Endothelial cell of umbilical vein (primary cell): ENCODE results near the gene ZNF70. TPM values are rescaled to one million over a fixed set of nuclear protein-coding genes. Genes with fewer than 3 reads are reported as not detected.

Experiments
- BruUV-seq: library from RNA; stranded (reverse); fragments of 400-500 nt; replicated peaks from 2 replicates; lab custom pipeline; 2021; lab: Mats Ljungman, UMichigan
- CTCF ChIA-PET: fragments of 300-600, 350-600 bp; sonication (Branson Sonifier 250); formaldehyde crosslinking; loops from one replicate; lab custom pipeline; 2021; ENCODE audit warnings: antibody characterized with exemption, inconsistent platforms; lab: Charles Lee
- POLR2A ChIA-PET: fragments of 300-600, 350-600 bp; sonication (Branson Sonifier 250); formaldehyde crosslinking; loops from one replicate; lab custom pipeline; 2021; ENCODE audit warnings: antibody characterized with exemption, inconsistent platforms; lab: Charles Lee
- DNase-seq: peaks from one replicate; pipeline ENCODE4 v3.0.0-alpha.2; 2011; ENCODE audit warnings: low read depth, low spot score
- FAIRE-seq: peaks from 2 replicates; lab custom pipeline; 2011; peaks lifted over from hg19 to GRCh38; lab: Jason Lieb, UNC
- H2AFZ ChIP-seq: 2 replicates; pipeline ENCODE4 v1.6.0; 2012; ENCODE audit warnings: low read depth, low read length, control low read depth, inconsistent platforms
- H3K27ac ChIP-seq: 2 replicates; pipeline ENCODE4 v1.5.1; 2011; ENCODE audit warnings: low read depth, mild to moderate bottlenecking, control low read depth, low read length, moderate library complexity; ENCODE audit not compliant: insufficient read depth
- H3K27me3 ChIP-seq, 2 experiments: 2 replicates each; pipeline versions ENCODE4 v1.6.0 to v1.6.1; 2011; ENCODE audit warnings: low read length in 2 of 2, mixed read lengths in 1 of 2; ENCODE audit not compliant: control insufficient read depth in 2 of 2, insufficient read depth in 2 of 2
- H3K36me3 ChIP-seq, 2 experiments: 2 replicates in 1 of 2; 3 replicates in 1 of 2; pipeline ENCODE4 v1.5.1; 2011; ENCODE audit warnings: low read length in 2 of 2, mild to moderate bottlenecking in 1 of 2, moderate library complexity in 1 of 2; ENCODE audit not compliant: control insufficient read depth in 2 of 2, insufficient read depth in 2 of 2; ENCODE audit errors: extremely low read depth in 1 of 2
- H3K4me1 ChIP-seq: 3 replicates; pipeline ENCODE4 v1.5.1; 2011; ENCODE audit warnings: mild to moderate bottlenecking, low read length; ENCODE audit not compliant: control insufficient read depth, insufficient read depth; ENCODE audit errors: extremely low read depth
- H3K4me2 ChIP-seq: 2 replicates; pipeline ENCODE4 v1.6.1; 2011; ENCODE audit warnings: low read length, control low read depth, mixed read lengths; ENCODE audit not compliant: insufficient read depth
- H3K4me3 ChIP-seq, 3 experiments: fragments of 200-600 bp in 1 of 3; sonication (generic), shearing (Covaris generic) in 1 of 3; replicated peaks in 1 of 3; 2 replicates each; pipeline ENCODE4 v1.5.1; 2011 to 2016; ENCODE audit warnings: control low read depth in 3 of 3, low read length in 3 of 3, mild to moderate bottlenecking in 2 of 3, inconsistent platforms in 1 of 3, low read depth in 1 of 3, moderate library complexity in 1 of 3; ENCODE audit not compliant: insufficient read depth in 1 of 3
- H3K79me2 ChIP-seq: 2 replicates; pipeline ENCODE4 v1.6.0; 2012; ENCODE audit warnings: low read length, inconsistent platforms; ENCODE audit not compliant: control insufficient read depth, insufficient read depth
- H3K9ac ChIP-seq: replicated peaks from 2 replicates; pipeline ENCODE3; 2011; ENCODE audit warnings: low read length, control low read depth; ENCODE audit not compliant: insufficient read depth; ENCODE audit errors: extremely low read depth
- H3K9me1 ChIP-seq: replicated peaks from 3 replicates; pipeline ENCODE4 v1.6.0; 2011; ENCODE audit warnings: mild to moderate bottlenecking, low read length; ENCODE audit not compliant: control insufficient read depth, insufficient read depth; ENCODE audit errors: extremely low read depth
- H3K9me3 ChIP-seq: replicated peaks from 2 replicates; pipeline ENCODE4 v1.5.1; 2012; ENCODE audit warnings: low read length, inconsistent platforms; ENCODE audit not compliant: control insufficient read depth, insufficient read depth
- H4K20me1 ChIP-seq: replicated peaks from 2 replicates; pipeline ENCODE3; 2011; ENCODE audit warnings: mild to moderate bottlenecking, low read length; ENCODE audit not compliant: control insufficient read depth, insufficient read depth; ENCODE audit errors: extremely low read depth
- CTCF ChIP-seq, 2 donors: IDR thresholded peaks; 1 replicate in 1 of 2; 2 replicates in 1 of 2; pipeline ENCODE4 v1.5.1; 2011; ENCODE audit warnings: low read length in 2 of 2, mild to moderate bottlenecking in 2 of 2, moderate library complexity in 2 of 2, control low read depth in 1 of 2, inconsistent platforms in 1 of 2, low read depth in 1 of 2; ENCODE audit not compliant: insufficient read depth in 1 of 2; ENCODE audit errors: extremely low read depth in 1 of 2
- EZH2 ChIP-seq: IDR thresholded peaks from 2 replicates; pipeline ENCODE4 v1.6.1; 2012; ENCODE audit warnings: borderline replicate concordance, low read depth, mild to moderate bottlenecking, moderate library complexity, low read length, inconsistent platforms; ENCODE audit not compliant: severe bottlenecking
- FOS ChIP-seq: IDR thresholded peaks from 2 replicates; pipeline ENCODE4 v1.6.1; 2011; ENCODE audit warnings: mild to moderate bottlenecking, low read length, moderate library complexity, borderline replicate concordance; ENCODE audit not compliant: insufficient read depth
- GATA2 ChIP-seq: IDR thresholded peaks from 2 replicates; pipeline ENCODE4 v1.7.0; 2011; ENCODE audit warnings: low read depth, mild to moderate bottlenecking, moderate library complexity, mixed read lengths, low read length; ENCODE audit not compliant: insufficient read length, insufficient read depth
- JUN ChIP-seq: IDR thresholded peaks from 2 replicates; pipeline ENCODE4 v1.6.1; 2011; ENCODE audit warnings: borderline replicate concordance, low read depth; ENCODE audit not compliant: insufficient read length, insufficient read depth
- MYC ChIP-seq: IDR thresholded peaks from one replicate; pipeline ENCODE4 v1.6.1; 2011; ENCODE audit warnings: mild to moderate bottlenecking, low read depth, low read length
- POLR2A ChIP-seq: IDR thresholded peaks from 2 replicates; pipeline ENCODE4 v1.6.1; 2012; ENCODE audit warnings: low read depth, mild to moderate bottlenecking, control low read depth, low read length
- POLR2AphosphoS5 ChIP-seq: IDR thresholded peaks from 2 replicates; pipeline ENCODE4 v1.6.1; 2012; ENCODE audit warnings: low read depth, mild to moderate bottlenecking, control low read depth, low read length, moderate library complexity; ENCODE audit not compliant: insufficient read depth
- dilution Hi-C: fragments of 300-500 bp; cut with MboI; formaldehyde crosslinking; loops from one replicate; pipeline ENCODE4 v1.15.0; 2019; ENCODE audit warnings: low sequenced_read_pairs; ENCODE audit not compliant: extremely low pct_ligation_motif_present
- intact Hi-C: fragments of 100-400 bp; cut with micrococcal nuclease; formaldehyde crosslinking; loops from one replicate; pipeline ENCODE4 v1.10.0; 2022
- polyA plus RNA-seq, 4 experiments: library from polyadenylated mRNA; depleted of rRNA in 3 of 4; stranded (reverse) in 3 of 4; unstranded in 1 of 4; fragments of >200 nt; gene quantifications; 2 replicates each; pipeline versions ENCODE4 v1.2.1 to v1.2.3, GENCODE V29; 2011 to 2012; ENCODE audit warnings: missing spikeins in 1 of 4
- total RNA-seq: library from RNA; stranded (reverse); gene quantifications from 2 replicates; pipeline ENCODE4 v1.2.3, GENCODE V29; 2021
- TF ChIP-seq, protein P1 (sequence below): IDR thresholded peaks from 2 replicates; pipeline ENCODE4 v1.6.1; 2011; ENCODE audit not compliant: insufficient read depth, insufficient read length

ZNF70 gene
- total and polyA plus RNA-seq, 2 donors (not counting 3 experiments of a cell fraction or from before 2014, with no cell fraction given) = 1.9 to 6.2 TPM

GRCh38 chr22:23755711-23756110 lies 4.8 kb upstream of the ZNF70 start:
- H4K20me1 ChIP-seq = no peaks in the 10 kb centered on the region
- FAIRE-seq = no peak

More at GRCh38 chr22:23755711-23756110, 4.8 kb upstream of the ZNF70 start:
- TF ChIP-seq, protein P1, sequence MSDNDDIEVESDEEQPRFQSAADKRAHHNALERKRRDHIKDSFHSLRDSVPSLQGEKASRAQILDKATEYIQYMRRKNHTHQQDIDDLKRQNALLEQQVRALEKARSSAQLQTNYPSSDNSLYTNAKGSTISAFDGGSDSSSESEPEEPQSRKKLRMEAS = no peak
- TF ChIP-seq POLR2A (no peak), POLR2AphosphoS5 (no peak), JUN (no peak), FOS (no peak), MYC (no peak), GATA2 (no peak), CTCF (IDR thresholded peaks at IDR 0.05; ENCODE audit: extremely low read depth in 1 of 2, insufficient read depth in 1 of 2, low read depth in 1 of 2, low read length in 2 of 2) (no peak), EZH2 (no peak)
- no peak for DNase-seq
- no peaks in the 10 kb centered on the region for H3K9me1 ChIP-seq
- no peaks in the 10 kb centered on the region for H3K4me1 ChIP-seq
- dilution Hi-C loops (no loop called here), intact Hi-C loops (no loop called here)
- H3K79me2 ChIP-seq = no peaks in the 10 kb centered on the region
- no peak overlapping the region for H3K4me3 ChIP-seq
- CTCF ChIA-PET = interaction anchor here (0.8 to 1.6 kb wide), 4 partner anchors 9 to 94 kb away, joined by 4 to 8 read pairs (median 6); partner anchors contain the start of gene CHCHD10
- no peaks in the 10 kb centered on the region for H3K36me3 ChIP-seq
- no peak overlapping the region for H2AFZ ChIP-seq
- no peaks in the 10 kb centered on the region for H3K9me3 ChIP-seq
- POLR2A ChIA-PET = interaction anchor here (0.6 kb wide), 1 partner anchor 22 kb away, joined by 6 read pairs; no protein-coding TSS in a partner anchor
- no TSS peak for BruUV-seq
- no peaks in the 10 kb centered on the region for H3K27me3 ChIP-seq
- H3K9ac ChIP-seq = no peak overlapping the region
- H3K27ac ChIP-seq = no peak overlapping the region
- H3K4me2 ChIP-seq = no peak overlapping the region
